ENCODE results near the gene REXO2.

REXO2 gene

GRCh38 chr11:114440971-114441763 is 1.9 kb downstream of the REXO2 start:
- no peak for DNase-seq

- no peak for DNase-seq
Observed at GRCh38 chr11:114441921-114442320, 2.7 kb downstream of the REXO2 start.

- DNase-seq: no peak
Observed at GRCh38 chr11:114442536-114442935, 3.3 kb downstream of the REXO2 start.

GRCh38 chr11:114447444-114447843 is 8.2 kb downstream of the REXO2 start:
- DNase-seq: no peak

GRCh38 chr11:114447892-114448291 is 8.6 kb downstream of the REXO2 start:
- no peak for DNase-seq

- no peak for DNase-seq
Observed at GRCh38 chr11:114448749-114449482, 9.6 kb downstream of the REXO2 start.

GRCh38 chr11:114449845-114450244 is 10.6 kb downstream of the REXO2 start:
- DNase-seq: no peak

GRCh38 chr11:114452399-114452798 is 13.1 kb downstream of the REXO2 start:
- no peak for DNase-seq

GRCh38 chr11:114463999-114464398 is 24.7 kb downstream of the REXO2 start:
- DNase-seq: no peak

- DNase-seq: no peak
Observed at GRCh38 chr11:114466742-114467141, 27.5 kb downstream of the REXO2 start.

GRCh38 chr11:114472661-114473060 is 33.4 kb downstream of the REXO2 start:
- DNase-seq: no peak

- no peak for DNase-seq
Observed at GRCh38 chr11:114478001-114478410, 38.7 kb downstream of the REXO2 start.

GRCh38 chr11:114478768-114479167 is 39.5 kb downstream of the REXO2 start:
- no peak for DNase-seq

- no peak for DNase-seq
Observed at GRCh38 chr11:114479331-114479730, 40.1 kb downstream of the REXO2 start.

GRCh38 chr11:114482114-114482513 is 42.8 kb downstream of the REXO2 start:
- no peak for DNase-seq

GRCh38 chr11:114483929-114484328 is 44.7 kb downstream of the REXO2 start:
- no peak for DNase-seq

- DNase-seq: no peak
Observed at GRCh38 chr11:114496915-114497314, 57.6 kb downstream of the REXO2 start.

- no peak for DNase-seq
Observed at GRCh38 chr11:114499756-114500155, 60.5 kb downstream of the REXO2 start.
